HepG2 (cell line): ENCODE measurements around the gene DDI2. TPM values are rescaled to one million over a fixed set of nuclear protein-coding genes. Genes with fewer than 3 reads are reported as not detected.

ENCODE experiments used
- ATAC-seq: fragments of 200-7000 bp; cut with Tn5 transposase; 3 replicates; pipeline ENCODE4 v1.9.1; 2020; ENCODE audit warnings: mild to moderate bottlenecking, moderate library complexity
- BruUV-seq: library from RNA; stranded (reverse); fragments of 400-500 nt; replicated peaks from 2 replicates; lab custom pipeline; 2021; lab: Mats Ljungman, UMichigan
- CTCF ChIA-PET: fragments of 300-600 bp; formaldehyde crosslinking; extraction: SDS; loops from one replicate; lab custom pipeline; 2021; ENCODE audit warnings: low total read pairs, inconsistent platforms, low intra/inter-chr PET ratio; lab: Yijun Ruan, JAX
- POLR2A ChIA-PET: fragments of 350-600 bp; sonication (Branson Sonifier 250); formaldehyde crosslinking; loops from one replicate; lab custom pipeline; 2020; ENCODE audit warnings: antibody characterized with exemption, inconsistent platforms; lab: Yijun Ruan, JAX
- DNase-seq: peaks from one replicate; pipeline ENCODE4 v3.0.0-alpha.2; 2015; ENCODE audit warnings: low spot score
- FAIRE-seq: peaks from 3 replicates; lab custom pipeline; 2011; peaks lifted over from hg19 to GRCh38; lab: Jason Lieb, UNC
- H2AFZ ChIP-seq: one replicate; pipeline ENCODE4 v1.6.1; 2011; ENCODE audit warnings: low read length, inconsistent platforms
- H3K27ac ChIP-seq: fragments of 300-600 bp; 3 replicates; pipeline ENCODE4 v1.8.0; 2011; ENCODE audit warnings: mixed run types, mild to moderate bottlenecking, mixed read lengths, low read length, inconsistent platforms; ENCODE audit not compliant: insufficient read depth; ENCODE audit errors: extremely low read length
- H3K27me3 ChIP-seq, 2 experiments: fragments of 200-600 bp in 1 of 2; 2 replicates in 1 of 2; 3 replicates in 1 of 2; pipeline versions ENCODE4 v1.6.0 to v1.8.0; 2011; ENCODE audit warnings: low read length in 2 of 2, mild to moderate bottlenecking in 2 of 2, moderate library complexity in 2 of 2, inconsistent platforms in 1 of 2; ENCODE audit not compliant: insufficient read depth in 2 of 2, control insufficient read depth in 1 of 2
- H3K36me3 ChIP-seq, 2 experiments: fragments of 200-600 bp in 1 of 2; replicated peaks in 1 of 2; 2 replicates in 1 of 2; 3 replicates in 1 of 2; pipeline versions ENCODE4 v1.5.1 to v1.8.0; 2011; ENCODE audit warnings: low read length in 2 of 2, inconsistent platforms in 1 of 2; ENCODE audit not compliant: insufficient read depth in 2 of 2, control insufficient read depth in 1 of 2
- H3K4me1 ChIP-seq: 2 replicates; pipeline ENCODE4 v1.5.1; 2012; ENCODE audit warnings: low read length, inconsistent platforms; ENCODE audit not compliant: insufficient read depth
- H3K4me2 ChIP-seq: 2 replicates; pipeline ENCODE4 v1.6.0; 2011; ENCODE audit warnings: low read depth, low read length, inconsistent platforms
- H3K4me3 ChIP-seq, 3 experiments: fragments of 200-600 bp in 1 of 3; sonication (generic), shearing (Covaris generic) in 1 of 3; replicated peaks in 1 of 3; 2 replicates each; pipeline ENCODE4 v1.5.1; 2011 to 2016; ENCODE audit warnings: low read length in 3 of 3, inconsistent platforms in 2 of 3, low read depth in 2 of 3, mild to moderate bottlenecking in 2 of 3, control low read depth in 1 of 3, mixed read lengths in 1 of 3; ENCODE audit not compliant: insufficient read depth in 1 of 3
- H3K79me2 ChIP-seq: one replicate; pipeline ENCODE4 v1.6.1; 2011; ENCODE audit warnings: low read length, inconsistent platforms; ENCODE audit not compliant: insufficient read depth
- H3K9ac ChIP-seq: 2 replicates; pipeline ENCODE4 v1.6.0; 2011; ENCODE audit warnings: mild to moderate bottlenecking, low read depth, low read length, inconsistent platforms; ENCODE audit not compliant: insufficient read depth
- H3K9me3 ChIP-seq: 2 replicates; pipeline ENCODE4 v1.5.1; 2012; ENCODE audit warnings: mild to moderate bottlenecking, low read length
- H4K20me1 ChIP-seq: 2 replicates; pipeline ENCODE4 v1.6.0; 2011; ENCODE audit warnings: inconsistent platforms, mild to moderate bottlenecking, low read length, moderate library complexity; ENCODE audit not compliant: insufficient read depth
- ATRX ChIP-seq: sonication (generic); formaldehyde crosslinking; IDR thresholded peaks from 2 replicates; pipeline ENCODE4 v1.4.0; 2020; ENCODE audit warnings: missing genetic modification reagents, borderline replicate concordance
- MBD4 ChIP-seq: IDR thresholded peaks from 2 replicates; pipeline ENCODE4 v1.6.1; 2012; ENCODE audit warnings: low read length, inconsistent platforms, borderline replicate concordance
- MYNN ChIP-seq: sonication (generic); formaldehyde crosslinking; IDR thresholded peaks from 2 replicates; pipeline ENCODE4 v1.4.0; 2020; ENCODE audit warnings: mild to moderate bottlenecking, low read depth, missing genetic modification reagents
- TGIF2 ChIP-seq: IDR thresholded peaks from 2 replicates; pipeline ENCODE4 v1.6.1; 2016; ENCODE audit warnings: control low read depth, missing compliant biosample characterization
- ZNF770 ChIP-seq: sonication (generic); formaldehyde crosslinking; IDR thresholded peaks from 2 replicates; pipeline ENCODE4 v1.5.0; 2020; ENCODE audit warnings: mild to moderate bottlenecking, missing genetic modification reagents
- WGBS: methylation state at CpG from one replicate; pipeline ENCODE4 v1.1.6; 2017; ENCODE audit warnings: low lambda C conversion rate; 5-methylcytosine and 5-hydroxymethylcytosine counted together
- in situ Hi-C: cut with HindIII; loops from 2 replicates; pipeline ENCODE4 v1.10.0; 2017; ENCODE audit warnings: low pct_unique_long_range_greater_than_20kb; ENCODE audit not compliant: extremely low pct_ligation_motif_present
- intact Hi-C: fragments of 100-400 bp; cut with micrococcal nuclease; formaldehyde crosslinking; loops from one replicate; pipeline ENCODE4 v1.10.0; 2022; ENCODE audit not compliant: unreplicated experiment
- polyA plus RNA-seq, 8 experiments: library from polyadenylated mRNA; depleted of rRNA in 3 of 8; stranded (reverse) in 7 of 8; unstranded in 1 of 8; fragments of >200 nt; fragmentation: Illumina TruSeq in 4 of 8; extraction: Trizol in 4 of 8; gene quantifications; 2 replicates each; pipeline versions ENCODE4 v1.2.1 to v1.2.3, GENCODE V29; 2011 to 2016; ENCODE audit warnings: low read depth in 4 of 8, missing spikeins in 1 of 8, mixed read lengths in 1 of 8; ENCODE audit not compliant: insufficient read depth in 1 of 8
- total RNA-seq, 5 experiments: library from RNA; depleted of rRNA; stranded (reverse); fragments of >200 nt; fragmentation: Illumina TruSeq; extraction: Trizol; gene quantifications; 2 replicates each; pipeline ENCODE4 v1.2.3, GENCODE V29; 2016; ENCODE audit warnings: low read depth in 1 of 5

The DDI2 gene
- total and polyA plus RNA-seq, 2 of the 13 experiments (the other 11 are each of a cell fraction or from before 2014, with no cell fraction given) = 8.5 to 25.7 TPM

- no peak for TF ChIP-seq ZNF770 (CRISPR knock-in tag)
These were observed 68.6 kb downstream of the DDI2 start (continued) for GRCh38 chr1:15685820-15686219.

GRCh38 chr1:15687446-15687845 lies 70.2 kb downstream of the DDI2 start:
- ChIA-PET POLR2A (interaction anchor here (0.9 kb wide), 1 partner anchor 10 kb away, joined by 3 read pairs; no protein-coding TSS in a partner anchor), CTCF (no interaction called here)
- ATAC-seq (no peak), DNase-seq (no peak), FAIRE-seq (no peak)
- no peak overlapping the region for H3K9ac ChIP-seq
- H3K79me2 ChIP-seq = peaks cover 40% of the 10 kb centered on the region
- peaks cover 39% of the 10 kb centered on the region for H3K4me1 ChIP-seq
- H3K27me3 ChIP-seq = no peaks in the 10 kb centered on the region
- H3K4me2 ChIP-seq = no peak overlapping the region
- 0 out of 2 replicates have a peak, but pooled peaks cover 5% of the 10 kb centered on the region for H4K20me1 ChIP-seq
- H2AFZ ChIP-seq = no peak overlapping the region
- no peaks in the 10 kb centered on the region for H3K9me3 ChIP-seq
- WGBS = 76% methylated on average over 2 of the region's 2 CpGs
- TF ChIP-seq ATRX (CRISPR knock-in tag) = no peak
- no peak for TF ChIP-seq MBD4
- TF ChIP-seq TGIF2 (CRISPR knock-in tag) = no peak
- TF ChIP-seq MYNN (CRISPR knock-in tag) = no peak
- intact Hi-C loops = loop anchor here (10.0 kb wide), 2 partner anchors 57 to 63 kb away; partner anchors contain the start of gene TMEM82
- BruUV-seq = no TSS peak
- peaks cover 1 to 4% of the 10 kb centered on the region in 2 experiments; a peak in 1 of 5 replicates for H3K36me3 ChIP-seq
- in situ Hi-C loops = no loop called here
- no peak overlapping the region for H3K27ac ChIP-seq
- no peak overlapping the region for H3K4me3 ChIP-seq
